Activated CD8-positive, alpha-beta T cell treated with anti-CD3 and anti-CD28 coated beads for 36 hours (primary cell): ENCODE measurements around the gene RBSN. TPM values are rescaled to one million over a fixed set of nuclear protein-coding genes. Genes with fewer than 3 reads are reported as not detected.

ENCODE experiments used
- ATAC-seq: fragments of 200-7000 bp; cut with Tn5 transposase; one replicate; pipeline ENCODE4 v1.10.0; 2021; ENCODE audit warnings: mild to moderate bottlenecking, moderate library complexity
- CTCF ChIA-PET: fragments of 350-600 bp; sonication (Branson Sonifier 250); formaldehyde crosslinking; loops from one replicate; lab custom pipeline; 2021; ENCODE audit warnings: antibody characterized with exemption; lab: Charles Lee
- POLR2A ChIA-PET: fragments of 350-600 bp; sonication (Branson Sonifier 250); formaldehyde crosslinking; loops from one replicate; lab custom pipeline; 2021; ENCODE audit warnings: antibody characterized with exemption; lab: Charles Lee
- DNase-seq: peaks from one replicate; pipeline ENCODE4 v3.0.0-alpha.2; 2020
- H3K27ac Mint-ChIP-seq: one replicate; pipeline ENCODE4 v1.8.0; 2021; ENCODE audit warnings: mild to moderate bottlenecking, mixed read lengths
- H3K27me3 Mint-ChIP-seq: one replicate; pipeline ENCODE4 v1.8.0; 2021; ENCODE audit warnings: mixed read lengths
- H3K36me3 Mint-ChIP-seq: one replicate; pipeline ENCODE4 v1.8.0; 2021; ENCODE audit warnings: low read depth, mixed read lengths
- H3K4me1 Mint-ChIP-seq: one replicate; pipeline ENCODE4 v1.8.0; 2021; ENCODE audit warnings: low read depth, mixed read lengths
- H3K4me3 Mint-ChIP-seq: one replicate; pipeline ENCODE4 v1.8.0; 2021; ENCODE audit warnings: mild to moderate bottlenecking, moderate library complexity, mixed read lengths
- H3K9me3 Mint-ChIP-seq: one replicate; pipeline ENCODE4 v1.8.0; 2021; ENCODE audit warnings: mixed read lengths
- CTCF ChIP-seq: fragments of 200-600 bp; IDR thresholded peaks from one replicate; pipeline ENCODE4 v1.8.0; 2022; ENCODE audit warnings: antibody characterized with exemption, mild to moderate bottlenecking
- intact Hi-C: fragments of 100-400 bp; cut with micrococcal nuclease; formaldehyde crosslinking; loops from one replicate; pipeline ENCODE4 v1.10.0; 2022
- total RNA-seq, 2 experiments: library from RNA; stranded (reverse); gene quantifications; one replicate each; pipeline ENCODE4 v1.2.3, GENCODE V29; 2021

The RBSN gene
- total RNA-seq, 2 experiments from 2014 or later, result 11.3 to 11.8 TPM

- peaks cover 25% of the 10 kb centered on the region for H3K4me1 Mint-ChIP-seq
- H3K4me3 Mint-ChIP-seq, result no peak overlapping the region
- H3K27me3 Mint-ChIP-seq, result no peaks in the 10 kb centered on the region
- H3K9me3 Mint-ChIP-seq, result no peaks in the 10 kb centered on the region
- DNase-seq, result no peak
- ChIA-PET POLR2A (no interaction called here), CTCF (no interaction called here)
- TF ChIP-seq CTCF, result no peak
- no peak for ATAC-seq
- intact Hi-C loops, result no loop called here
- H3K27ac Mint-ChIP-seq, result peak overlapping the region; percentile 41
- peaks cover 70% of the 10 kb centered on the region for H3K36me3 Mint-ChIP-seq
Observed at GRCh38 chr3:15045667-15046066, 53.3 kb downstream of the RBSN start.

GRCh38 chr3:15044326-15044725, 54.6 kb downstream of the RBSN start:
- intact Hi-C loops, result no loop called here
- Mint-ChIP-seq H3K4me3 (no peak overlapping the region), H3K36me3 (peaks cover 59% of the 10 kb centered on the region), H3K4me1 (peaks cover 19% of the 10 kb centered on the region), H3K27ac (peak overlapping the region; percentile 55), H3K27me3 (no peaks in the 10 kb centered on the region), H3K9me3 (no peaks in the 10 kb centered on the region)
- TF ChIP-seq CTCF, result no peak
- ChIA-PET CTCF (no interaction called here), POLR2A (interaction anchor here (0.9 kb wide), 1 partner anchor 483 kb away, joined by 4 read pairs; no protein-coding TSS in a partner anchor)
- ATAC-seq, result no peak
- no peak for DNase-seq

- H3K4me1 Mint-ChIP-seq, result peaks cover 19% of the 10 kb centered on the region
- ChIA-PET POLR2A (no interaction called here), CTCF (no interaction called here)
- TF ChIP-seq CTCF, result no peak
- no peaks in the 10 kb centered on the region for H3K9me3 Mint-ChIP-seq
- no peak overlapping the region for H3K4me3 Mint-ChIP-seq
- no peaks in the 10 kb centered on the region for H3K27me3 Mint-ChIP-seq
- ATAC-seq (no peak), DNase-seq (no peak)
- peaks cover 60% of the 10 kb centered on the region for H3K36me3 Mint-ChIP-seq
- intact Hi-C loops, result no loop called here
- H3K27ac Mint-ChIP-seq, result peak overlapping the region; percentile 55
Observed at GRCh38 chr3:15043408-15044171, 55.4 kb downstream of the RBSN start.

GRCh38 chr3:15042936-15043335, 56.0 kb downstream of the RBSN start:
- CTCF ChIA-PET, result no interaction called here
- Mint-ChIP-seq H3K9me3 (no peaks in the 10 kb centered on the region), H3K4me3 (no peak overlapping the region), H3K27ac (peak overlapping the region; percentile 47), H3K36me3 (peaks cover 63% of the 10 kb centered on the region), H3K27me3 (no peaks in the 10 kb centered on the region), H3K4me1 (peaks cover 19% of the 10 kb centered on the region)
- POLR2A ChIA-PET, result interaction anchor here (1.2 kb wide), 1 partner anchor 22 kb away, joined by 3 read pairs; the partner anchor contains the start of gene MRPS25
- intact Hi-C loops, result no loop called here
- no peak for TF ChIP-seq CTCF
- ATAC-seq, result no peak
- no peak for DNase-seq

GRCh38 chr3:15041950-15042349, 57.0 kb downstream of the RBSN start:
- intact Hi-C loops, result no loop called here
- Mint-ChIP-seq H3K27me3 (no peaks in the 10 kb centered on the region), H3K27ac (peak overlapping the region; percentile 57), H3K4me3 (no peak overlapping the region), H3K4me1 (peaks cover 19% of the 10 kb centered on the region), H3K9me3 (no peaks in the 10 kb centered on the region), H3K36me3 (peaks cover 62% of the 10 kb centered on the region)
- TF ChIP-seq CTCF, result no peak
- POLR2A ChIA-PET, result interaction anchor here (1.2 kb wide), 1 partner anchor 23 kb away, joined by 3 read pairs; the partner anchor contains the start of gene MRPS25
- ATAC-seq, result no peak
- DNase-seq, result no peak
- CTCF ChIA-PET, result no interaction called here
